NB4 (cell line): ENCODE data around the gene AGBL1.

Experiments used
- CTCF ChIP-seq: IDR thresholded peaks from one replicate; pipeline ENCODE4 v1.5.1; 2012; ENCODE audit warnings: low read depth, low read length
- MAX ChIP-seq: IDR thresholded peaks from 2 replicates; pipeline ENCODE4 v1.6.1; 2011; ENCODE audit warnings: low read depth, low read length
- MYC ChIP-seq: IDR thresholded peaks from 2 replicates; pipeline ENCODE4 v1.6.1; 2011; ENCODE audit warnings: low read depth, low read length
- POLR2A ChIP-seq: IDR thresholded peaks from 2 replicates; pipeline ENCODE4 v1.6.1; 2011; ENCODE audit warnings: mild to moderate bottlenecking; ENCODE audit not compliant: insufficient read length; ENCODE audit errors: extremely low read depth

- TF ChIP-seq CTCF (no peak), POLR2A (no peak), MAX (no peak), MYC (no peak)
These were observed 37.4 kb upstream of the AGBL1 start for GRCh38 chr15:86042226-86042625.
